GM12878 (cell line): ENCODE measurements around the gene ALPK1. TPM values are rescaled to one million over a fixed set of nuclear protein-coding genes. Genes with fewer than 3 reads are reported as not detected.

Source experiments
- ATAC-seq: fragments of 200-7000 bp; cut with Tn5 transposase; 3 replicates; pipeline ENCODE4 v1.9.1; 2020; ENCODE audit warnings: mild to moderate bottlenecking, moderate library complexity
- BruUV-seq: library from RNA; stranded (reverse); fragments of 400-500 nt; replicated peaks from 2 replicates; lab custom pipeline; 2021; lab: Mats Ljungman, UMichigan
- CTCF ChIA-PET: fragments of 300-600 bp; sonication (Branson Sonifier 250); formaldehyde crosslinking; extraction: SDS; loops from one replicate; lab custom pipeline; 2021; ENCODE audit warnings: inconsistent platforms; lab: Yijun Ruan, JAX
- POLR2A ChIA-PET: fragments of 350-600 bp; formaldehyde crosslinking; extraction: SDS; loops from one replicate; lab custom pipeline; 2021; ENCODE audit warnings: inconsistent platforms; lab: Charles Lee
- RAD21 ChIA-PET: fragments of 300-600 bp; sonication (Branson Sonifier 250); formaldehyde crosslinking; loops from one replicate; lab custom pipeline; 2023; ENCODE audit warnings: antibody characterized with exemption; ENCODE audit not compliant: unreplicated experiment; lab: Charles Lee
- SMC1A ChIA-PET: fragments of 300-600 bp; sonication (Branson Sonifier 250); formaldehyde crosslinking; loops from one replicate; lab custom pipeline; 2023; ENCODE audit not compliant: unreplicated experiment, uncharacterized antibody; lab: Charles Lee
- DNase-seq: peaks from one replicate; pipeline ENCODE4 v3.0.0-alpha.2; 2011; ENCODE audit warnings: low read depth, low spot score
- FAIRE-seq: peaks from 3 replicates; lab custom pipeline; 2011; peaks lifted over from hg19 to GRCh38; lab: Jason Lieb, UNC
- H2AFZ ChIP-seq: 2 replicates; pipeline ENCODE4 v1.6.0; 2011; ENCODE audit warnings: low read depth, low read length, control low read depth; ENCODE audit not compliant: control insufficient read depth
- H3K27ac ChIP-seq: 2 replicates; pipeline ENCODE4 v1.5.1; 2011; ENCODE audit warnings: control low read depth; ENCODE audit not compliant: control insufficient read depth, insufficient read depth
- H3K27me3 ChIP-seq, 2 experiments: replicated peaks in 1 of 2; 2 replicates each; pipeline versions ENCODE4 v1.6.0 to v1.6.1; 2011; ENCODE audit warnings: low read length in 1 of 2; ENCODE audit not compliant: control insufficient read depth in 2 of 2, insufficient read depth in 2 of 2
- H3K36me3 ChIP-seq, 2 experiments: 2 replicates each; pipeline ENCODE4 v1.5.1; 2011; ENCODE audit warnings: low read length in 1 of 2; ENCODE audit not compliant: control insufficient read depth in 2 of 2, insufficient read depth in 2 of 2
- H3K4me1 ChIP-seq: 2 replicates; pipeline ENCODE4 v1.6.1; 2011; ENCODE audit warnings: mild to moderate bottlenecking, low read length, moderate library complexity, mixed read lengths; ENCODE audit not compliant: control insufficient read depth, insufficient read depth
- H3K4me2 ChIP-seq: 2 replicates; pipeline ENCODE4 v1.6.0; 2011; ENCODE audit warnings: control low read depth; ENCODE audit not compliant: control insufficient read depth, insufficient read depth
- H3K4me3 ChIP-seq: fragments of 200-600 bp; sonication (generic); 2 replicates; pipeline ENCODE4 v1.5.1; 2016
- H3K79me2 ChIP-seq: 2 replicates; pipeline ENCODE4 v1.6.0; 2011; ENCODE audit warnings: low read length; ENCODE audit not compliant: control insufficient read depth, insufficient read depth
- H3K9ac ChIP-seq: 2 replicates; pipeline ENCODE4 v1.8.0; 2011; ENCODE audit warnings: low read length, control low read depth, mixed read lengths; ENCODE audit not compliant: control insufficient read depth, insufficient read depth
- H3K9me3 ChIP-seq: replicated peaks from 3 replicates; pipeline ENCODE4 v1.5.1; 2011; ENCODE audit warnings: mild to moderate bottlenecking, low read length; ENCODE audit not compliant: control insufficient read depth, insufficient read depth
- H4K20me1 ChIP-seq: 2 replicates; pipeline ENCODE4 v1.6.0; 2011; ENCODE audit not compliant: control insufficient read depth, insufficient read depth
- CREB1 ChIP-seq: IDR thresholded peaks from 2 replicates; pipeline ENCODE4 v1.6.1; 2012; ENCODE audit warnings: low read depth, mild to moderate bottlenecking, inconsistent platforms
- CUX1 ChIP-seq: IDR thresholded peaks from 2 replicates; pipeline ENCODE4 v1.6.1; 2012; ENCODE audit warnings: improper control_type of control experiment, low read depth, low read length; ENCODE audit not compliant: insufficient replicate concordance
- DPF2 ChIP-seq: fragments of 450-650 bp; IDR thresholded peaks from 2 replicates; pipeline ENCODE4 v1.6.1; 2017; ENCODE audit warnings: mild to moderate bottlenecking
- EP300 ChIP-seq, 2 experiments: fragments of 150-350 bp in 1 of 2; IDR thresholded peaks; 2 replicates each; pipeline ENCODE4 v1.6.1; 2011 to 2012; ENCODE audit warnings: low read depth in 2 of 2, low read length in 2 of 2, borderline replicate concordance in 1 of 2, improper control_type of control experiment in 1 of 2, inconsistent platforms in 1 of 2; ENCODE audit not compliant: control insufficient read depth in 1 of 2
- GABPA ChIP-seq: IDR thresholded peaks from 2 replicates; pipeline ENCODE4 v1.6.1; 2014; ENCODE audit warnings: antibody characterized with exemption, low read depth, mild to moderate bottlenecking, inconsistent platforms
- GATAD2B ChIP-seq: fragments of 450-650 bp; conservative IDR thresholded peaks from 2 replicates; pipeline ENCODE4 v1.6.1; 2017; ENCODE audit warnings: low read depth, mild to moderate bottlenecking, moderate library complexity
- JUNB ChIP-seq: IDR thresholded peaks from 2 replicates; pipeline ENCODE4 v1.6.1; 2016; ENCODE audit warnings: antibody characterized with exemption, mild to moderate bottlenecking
- MEF2A ChIP-seq: IDR thresholded peaks from 2 replicates; pipeline ENCODE4 v1.6.1; 2011; ENCODE audit warnings: low read depth, mild to moderate bottlenecking, low read length, moderate library complexity; ENCODE audit not compliant: insufficient read depth
- MTA2 ChIP-seq: fragments of 450-650 bp; IDR thresholded peaks from 2 replicates; pipeline ENCODE4 v1.6.1; 2016; ENCODE audit warnings: low read depth, mild to moderate bottlenecking, moderate library complexity
- MTA3 ChIP-seq: IDR thresholded peaks from 2 replicates; pipeline ENCODE4 v1.6.1; 2012; ENCODE audit warnings: low read length, inconsistent platforms, borderline replicate concordance
- NR2F1 ChIP-seq: fragments of 450-650 bp; conservative IDR thresholded peaks from 2 replicates; pipeline ENCODE4 v1.6.1; 2017; ENCODE audit warnings: mild to moderate bottlenecking
- PML ChIP-seq: IDR thresholded peaks from 2 replicates; pipeline ENCODE4 v1.6.1; 2012; ENCODE audit warnings: low read length, inconsistent platforms
- RELA ChIP-seq: fragments of 450-650 bp; IDR thresholded peaks from 2 replicates; pipeline ENCODE4 v1.8.0; 2014; ENCODE audit warnings: borderline replicate concordance; ENCODE audit not compliant: partially characterized antibody
- TAF1 ChIP-seq: IDR thresholded peaks from 2 replicates; pipeline ENCODE4 v1.6.1; 2011; ENCODE audit warnings: mild to moderate bottlenecking, low read depth, low read length, borderline replicate concordance
- ZZZ3 ChIP-seq: IDR thresholded peaks from 2 replicates; pipeline ENCODE4 v1.6.1; 2011; ENCODE audit warnings: low read depth; ENCODE audit not compliant: control insufficient read depth, insufficient read length
- WGBS: methylation state at CpG from one replicate; pipeline ENCODE4 v1.1.6; 2016; ENCODE audit warnings: low lambda C conversion rate; ENCODE audit not compliant: insufficient replicate concordance, insufficient coverage; ENCODE audit errors: missing lambda C conversion rate; 5-methylcytosine and 5-hydroxymethylcytosine counted together
- in situ Hi-C: fragments of 300-500 bp; cut with MboI; formaldehyde crosslinking; loops from 9 replicates; pipeline ENCODE4 v1.14.3; 2018; ENCODE audit warnings: mixed read lengths
- intact Hi-C: fragments of 100-400 bp; cut with micrococcal nuclease; formaldehyde crosslinking; loops from one replicate; pipeline ENCODE4 v1.14.2; 2022; ENCODE audit not compliant: unreplicated experiment
- polyA plus RNA-seq, 11 experiments: library from polyadenylated mRNA; depleted of rRNA in 4 of 11; unstranded in 6 of 11; stranded (reverse) in 5 of 11; fragments of >200 nt; fragmentation: Nextera tagmentation in 4 of 11; fragmentation: Illumina TruSeq in 1 of 11; extraction: Ambion mirVana in 4 of 11; extraction: Trizol in 1 of 11; gene quantifications; 1 replicate in 1 of 11; 2 replicates in 10 of 11; pipeline versions ENCODE4 v1.2.1 to v1.2.3, GENCODE V29; 2011 to 2016; ENCODE audit warnings: inconsistent platforms in 2 of 11, missing spikeins in 2 of 11, low read depth in 1 of 11
- total RNA-seq, 4 experiments: library from RNA; depleted of rRNA in 3 of 4; stranded (reverse); fragments of >200 nt in 3 of 4; fragmentation: Illumina TruSeq in 1 of 4; extraction: Trizol in 1 of 4; gene quantifications; 2 replicates each; pipeline versions ENCODE4 v1.2.1 to v1.2.3, GENCODE V29; 2013 to 2021

ALPK1 gene
- total and polyA plus RNA-seq, 10 of the 15 experiments (the other 5 are each of a cell fraction or from before 2014, with no cell fraction given): 8.5 to 32.3 (median 22.6) TPM

- ATAC-seq: peak; percentile 97
- WGBS: 3% methylated on average over 5 of the region's 5 CpGs
- no peaks in the 10 kb centered on the region for H4K20me1 ChIP-seq
- H3K9me3 ChIP-seq: no peaks in the 10 kb centered on the region; the same call in 2 of the 3 replicates
- peaks cover 6% of the 10 kb centered on the region for H3K79me2 ChIP-seq
- H3K9ac ChIP-seq: peak overlapping the region; percentile 22
- peak; percentile 88 for DNase-seq
- in situ Hi-C loops (no loop called here), intact Hi-C loops (no loop called here)
- H3K36me3 ChIP-seq: no peaks in the 10 kb centered on the region
- FAIRE-seq: peak; percentile 78
- no peaks in the 10 kb centered on the region for H3K27me3 ChIP-seq
- peak overlapping the region; percentile 47 for H2AFZ ChIP-seq
- H3K4me3 ChIP-seq: peak overlapping the region; percentile 70
- RAD21 ChIA-PET: interaction anchor here (0.6 to 4.2 kb wide), 14 partner anchors 8 to 213 kb away, joined by 3 to 37 read pairs (median 6); partner anchors contain the start of genes ALPK1 and TIFA
- peak overlapping the region; percentile 85 for H3K27ac ChIP-seq
- SMC1A ChIA-PET: interaction anchor here (1.0 to 8.1 kb wide), 11 partner anchors 8 to 204 kb away, joined by 3 to 91 read pairs (median 10); partner anchors contain the start of genes ALPK1 and TIFA
- BruUV-seq: TSS peak; percentile 51
- H3K4me1 ChIP-seq: peaks cover 25% of the 10 kb centered on the region
- CTCF ChIA-PET: interaction anchor here (1.3 to 2.9 kb wide), 8 partner anchors 9 to 46 kb away, joined by 4 to 19 read pairs (median 6); partner anchors contain the start of genes ALPK1 and TIFA
- POLR2A ChIA-PET: interaction anchor here (0.5 to 6.4 kb wide), 7 partner anchors 13 to 80 kb away, joined by 3 to 81 read pairs (median 7); partner anchors contain the start of genes ALPK1 and TIFA
- peak overlapping the region; percentile 91 for H3K4me2 ChIP-seq
- TF ChIP-seq MTA3 (peak; percentile 81), MTA2 (peak; percentile 49), JUNB (peak; percentile 31; the same call in 1 of the 2 replicates), GABPA (peak; percentile 49; the same call in 1 of the 2 replicates), DPF2 (peak; percentile 53; the same call in 1 of the 2 replicates), TAF1 (peak; percentile 11; the same call in 1 of the 2 replicates), PML (peak; percentile 82), ZZZ3 (no peak), CUX1 (peak; percentile 17), RELA (peak; percentile 70), CREB1 (peak; percentile 51), NR2F1 (peak; percentile 50; the same call in 1 of the 2 replicates), EP300 (IDR thresholded peaks at IDR 0.05; ENCODE audit: borderline replicate concordance in 1 of 2, control insufficient read depth in 1 of 2, low read depth in 2 of 2, low read length in 2 of 2) (peak; percentile 8 to 40; a peak in 2 of 4 replicates), MEF2A (peak; percentile 36; the same call in 1 of the 2 replicates), GATAD2B (peak; percentile 69; the same call in 1 of the 2 replicates)
Observed at GRCh38 chr4:112312610-112313239, 15.6 kb downstream of the ALPK1 start.
